PC-3 (cell line): ENCODE data around the gene ACER3. TPM values are rescaled to one million over a fixed set of nuclear protein-coding genes. Genes with fewer than 3 reads are reported as not detected.

ENCODE experiments used
- ATAC-seq: fragments of 200-7000 bp; cut with Tn5 transposase; 2 replicates; pipeline ENCODE4 v1.9.1; 2020; ENCODE audit warnings: mild to moderate bottlenecking, moderate library complexity
- BruUV-seq: library from RNA; stranded (reverse); fragments of 400-500 nt; replicated peaks from 2 replicates; lab custom pipeline; 2021; lab: Mats Ljungman, UMichigan
- CTCF ChIA-PET: fragments of 300-600 bp; sonication (Branson Sonifier 250); formaldehyde crosslinking; loops from one replicate; lab custom pipeline; 2022; ENCODE audit warnings: antibody characterized with exemption; lab: Charles Lee
- POLR2A ChIA-PET: fragments of 300-600 bp; sonication (Branson Sonifier 250); formaldehyde crosslinking; loops from one replicate; lab custom pipeline; 2022; ENCODE audit warnings: antibody characterized with exemption; ENCODE audit not compliant: unreplicated experiment; lab: Charles Lee
- DNase-seq: peaks from one replicate; pipeline ENCODE4 v3.0.0-alpha.2; 2015
- H2AFZ ChIP-seq: fragments of 300-600 bp; sonication (generic); 2 replicates; pipeline ENCODE4 v1.6.0; 2016; ENCODE audit warnings: antibody characterized with exemption, low read length
- H3F3A ChIP-seq: fragments of 300-600 bp; sonication (generic); one replicate; pipeline ENCODE4 v1.6.0; 2017; ENCODE audit warnings: antibody characterized with exemption, low read length, control low read depth, mild to moderate bottlenecking; ENCODE audit not compliant: unreplicated experiment
- H3K27ac ChIP-seq: fragments of 300-600 bp; sonication (generic); 2 replicates; pipeline ENCODE4 v1.5.1; 2016; ENCODE audit warnings: mild to moderate bottlenecking, low read length
- H3K27me3 ChIP-seq: fragments of 300-600 bp; sonication (generic); 2 replicates; pipeline ENCODE4 v1.6.1; 2016; ENCODE audit warnings: low read length, mixed read lengths
- H3K36me3 ChIP-seq: fragments of 300-600 bp; sonication (generic); 2 replicates; pipeline ENCODE4 v1.6.1; 2016; ENCODE audit warnings: low read depth, mixed run types, low read length, mixed read lengths
- H3K4me1 ChIP-seq: fragments of 300-600 bp; sonication (generic); 2 replicates; pipeline ENCODE4 v1.5.1; 2016; ENCODE audit warnings: low read length; ENCODE audit not compliant: insufficient read depth
- H3K4me2 ChIP-seq: fragments of 300-600 bp; sonication (generic); 2 replicates; pipeline ENCODE4 v1.6.0; 2016; ENCODE audit warnings: low read length
- H3K4me3 ChIP-seq: fragments of 300-600 bp; sonication (generic); 2 replicates; pipeline ENCODE4 v1.5.1; 2016; ENCODE audit warnings: mild to moderate bottlenecking, low read length, mixed read lengths
- H3K79me2 ChIP-seq: fragments of 300-600 bp; sonication (generic); 2 replicates; pipeline ENCODE4 v1.6.1; 2017; ENCODE audit warnings: low read length, mixed read lengths
- H3K9ac ChIP-seq: fragments of 300-600 bp; sonication (generic); 2 replicates; pipeline ENCODE4 v1.6.0; 2016; ENCODE audit warnings: mild to moderate bottlenecking, low read length
- H3K9me2 ChIP-seq: fragments of 300-600 bp; sonication (generic); replicated peaks from 2 replicates; pipeline ENCODE4 v1.6.1; 2016; ENCODE audit warnings: mixed run types, low read length, mixed read lengths
- H3K9me3 ChIP-seq: fragments of 300-600 bp; sonication (generic); 2 replicates; pipeline ENCODE4 v1.6.1; 2016; ENCODE audit warnings: low read length, mixed read lengths
- H4K20me1 ChIP-seq: fragments of 300-600 bp; sonication (generic); 2 replicates; pipeline ENCODE4 v1.6.1; 2016; ENCODE audit warnings: low read length, mixed read lengths
- CTCF ChIP-seq: fragments of 300-600 bp; sonication (generic); conservative IDR thresholded peaks from 2 replicates; pipeline ENCODE4 v1.5.1; 2017; ENCODE audit warnings: antibody characterized with exemption, low read depth, mild to moderate bottlenecking, low read length
- EZH2 ChIP-seq: fragments of 300-600 bp; sonication (generic); IDR thresholded peaks from one replicate; pipeline ENCODE4 v1.6.1; 2017; ENCODE audit warnings: antibody characterized with exemption, mild to moderate bottlenecking, low read length; ENCODE audit not compliant: unreplicated experiment
- EZH2phosphoT487 ChIP-seq: fragments of 300-600 bp; sonication (generic); IDR thresholded peaks from 2 replicates; pipeline ENCODE4 v1.6.1; 2018; ENCODE audit warnings: mild to moderate bottlenecking, antibody characterized with exemption, low read length, borderline replicate concordance
- intact Hi-C: fragments of 100-400 bp; cut with micrococcal nuclease; formaldehyde crosslinking; loops from 2 replicates; pipeline ENCODE4 v1.9.0; 2023
- total RNA-seq: library from RNA; depleted of rRNA; stranded (reverse); fragments of >200 nt; gene quantifications from 2 replicates; pipeline ENCODE4 v1.2.3, GENCODE V29; 2014

The ACER3 gene
- total RNA-seq, 1 experiment from 2014 or later, result 17.3 TPM

DNA sequence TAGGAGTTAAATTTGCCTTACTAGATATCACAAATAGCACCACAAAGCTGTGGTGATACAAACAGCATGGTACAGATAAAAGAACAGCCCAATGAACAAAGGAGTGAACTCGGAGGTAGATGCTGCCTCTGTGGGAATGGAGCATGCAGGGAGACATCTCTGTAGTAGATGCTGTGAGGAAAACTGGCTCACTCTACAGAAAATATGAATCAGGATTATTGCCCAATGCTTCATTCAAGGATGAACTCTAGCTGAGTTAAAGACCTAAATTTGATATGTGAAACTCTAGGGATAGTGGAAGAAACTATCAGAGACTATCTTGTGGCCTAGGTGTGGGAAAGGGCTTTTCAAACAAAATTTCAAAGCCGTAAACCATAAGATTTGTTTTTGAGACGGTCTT, 190.8 kb downstream of the ACER3 start:
- ATAC-seq (no peak), DNase-seq (no peak)
- no peak overlapping the region for H3K9ac ChIP-seq
- H3K79me2 ChIP-seq, result no peaks in the 10 kb centered on the region
- POLR2A ChIA-PET, result no interaction called here
- H2AFZ ChIP-seq, result 0 out of 2 replicates have a peak overlapping the region, but pooled peaks have one; percentile 30
- H3K36me3 ChIP-seq, result no peaks in the 10 kb centered on the region
- no peaks in the 10 kb centered on the region for H3K27me3 ChIP-seq
- TF ChIP-seq CTCF (no peak), EZH2phosphoT487 (no peak), EZH2 (no peak)
- H4K20me1 ChIP-seq, result no peaks in the 10 kb centered on the region
- no peak overlapping the region for H3K4me2 ChIP-seq
- no TSS peak for BruUV-seq
- CTCF ChIA-PET, result no interaction called here
- peaks cover 9% of the 10 kb centered on the region; the same call in 1 of the 2 replicates for H3K9me3 ChIP-seq
- intact Hi-C loops, result no loop called here
- no peak overlapping the region for H3K4me3 ChIP-seq
- no peaks in the 10 kb centered on the region for H3F3A ChIP-seq
- H3K9me2 ChIP-seq, result no peaks in the 10 kb centered on the region
- peaks cover 6% of the 10 kb centered on the region; the same call in 1 of the 2 replicates for H3K4me1 ChIP-seq
- no peak overlapping the region for H3K27ac ChIP-seq

DNA sequence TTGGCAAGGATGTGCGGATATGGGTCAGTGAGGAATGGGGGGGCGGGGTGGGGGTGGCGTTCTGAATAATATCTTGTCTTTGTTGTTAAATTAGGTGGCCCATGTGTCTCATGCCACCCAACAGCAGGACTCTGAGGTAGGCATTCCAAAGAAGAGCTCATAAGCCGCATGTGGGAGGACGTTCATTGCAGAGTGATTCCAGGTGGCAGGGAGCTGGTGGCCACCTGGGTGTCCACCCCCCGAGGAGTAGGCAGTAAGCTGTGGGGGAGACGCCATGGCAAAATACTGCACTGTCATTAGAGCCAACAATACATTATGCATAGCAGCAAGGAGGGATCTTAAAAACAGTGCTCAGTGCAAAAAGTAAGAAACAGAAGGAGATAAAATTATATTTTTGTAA, 191.8 kb downstream of the ACER3 start:
- no peaks in the 10 kb centered on the region for H3K36me3 ChIP-seq
- H4K20me1 ChIP-seq, result no peaks in the 10 kb centered on the region
- H3K27me3 ChIP-seq, result no peaks in the 10 kb centered on the region
- no peak overlapping the region for H2AFZ ChIP-seq
- TF ChIP-seq EZH2phosphoT487, result no peak
- TF ChIP-seq EZH2, result no peak
- TF ChIP-seq CTCF, result no peak
- no peaks in the 10 kb centered on the region for H3K79me2 ChIP-seq
- H3K4me1 ChIP-seq, result no peaks in the 10 kb centered on the region
- ChIA-PET POLR2A (no interaction called here), CTCF (no interaction called here)
- no TSS peak for BruUV-seq
- ATAC-seq (no peak), DNase-seq (no peak)
- no peak overlapping the region for H3K4me2 ChIP-seq
- peaks cover 15% of the 10 kb centered on the region; the same call in 1 of the 2 replicates for H3K9me3 ChIP-seq
- intact Hi-C loops, result no loop called here
- H3K9ac ChIP-seq, result no peak overlapping the region
- H3K9me2 ChIP-seq, result no peaks in the 10 kb centered on the region
- H3K27ac ChIP-seq, result no peak overlapping the region
- no peak overlapping the region for H3K4me3 ChIP-seq
- H3F3A ChIP-seq, result no peaks in the 10 kb centered on the region

DNA sequence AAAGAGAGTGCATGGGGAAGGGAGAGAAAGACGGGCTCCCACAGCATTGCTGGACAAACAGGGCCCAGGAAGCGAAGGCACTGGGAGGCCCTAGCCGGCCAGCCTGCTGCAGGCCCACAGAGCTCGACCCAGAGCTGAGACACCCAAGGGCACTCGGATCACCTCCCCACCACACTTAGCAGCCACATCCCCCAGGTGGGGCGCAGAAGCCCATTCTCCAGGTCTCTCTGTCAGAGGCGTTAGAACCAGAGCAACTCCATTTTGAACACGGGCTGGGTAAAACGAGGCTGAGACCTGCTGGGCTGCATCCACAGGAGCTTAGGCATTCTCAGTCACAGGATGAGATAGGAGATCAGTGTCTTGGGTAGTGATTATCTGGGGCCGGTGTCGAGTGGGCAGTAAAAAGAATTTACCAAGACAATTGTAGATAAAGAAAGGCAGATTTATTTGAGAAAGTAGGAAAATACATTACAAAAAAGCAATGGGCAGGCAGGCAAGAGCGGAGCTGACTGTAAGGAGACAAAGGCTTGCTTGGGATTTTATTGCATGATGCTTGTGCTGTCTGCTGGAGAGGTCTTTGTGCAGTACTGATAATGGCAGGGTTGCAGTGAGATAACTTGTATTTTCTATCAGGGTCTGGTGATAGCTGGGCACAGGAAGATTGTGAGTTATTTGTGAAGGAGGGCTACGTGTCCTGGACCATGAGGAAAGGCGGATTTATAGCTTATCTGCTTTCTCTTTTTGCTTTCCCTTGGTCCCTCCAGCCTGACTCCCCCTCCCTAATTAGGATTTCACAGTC, 192.7 kb downstream of the ACER3 start:
- Histone ChIP-seq H3K4me3 (no peak overlapping the region), H3K27me3 (no peaks in the 10 kb centered on the region), H2AFZ (no peak overlapping the region), H3K4me2 (no peak overlapping the region), H3K36me3 (no peaks in the 10 kb centered on the region), H3K9me3 (peaks cover 15% of the 10 kb centered on the region; the same call in 1 of the 2 replicates), H3K4me1 (no peaks in the 10 kb centered on the region), H4K20me1 (no peaks in the 10 kb centered on the region), H3K9ac (no peak overlapping the region), H3F3A (no peaks in the 10 kb centered on the region), H3K79me2 (no peaks in the 10 kb centered on the region), H3K9me2 (no peaks in the 10 kb centered on the region), H3K27ac (no peak overlapping the region)
- DNase-seq, result no peak
- BruUV-seq, result no TSS peak
- ChIA-PET CTCF (no interaction called here), POLR2A (no interaction called here)
- intact Hi-C loops, result no loop called here
- no peak for ATAC-seq
- TF ChIP-seq CTCF (no peak), EZH2phosphoT487 (no peak), EZH2 (no peak)
